GM04503 (cell line): ENCODE data around the gene SPAG4.

Source experiments
- DNase-seq: peaks from one replicate; pipeline ENCODE4 v3.0.0-alpha.2; 2012; ENCODE audit warnings: low read depth

Gene SPAG4

DNA sequence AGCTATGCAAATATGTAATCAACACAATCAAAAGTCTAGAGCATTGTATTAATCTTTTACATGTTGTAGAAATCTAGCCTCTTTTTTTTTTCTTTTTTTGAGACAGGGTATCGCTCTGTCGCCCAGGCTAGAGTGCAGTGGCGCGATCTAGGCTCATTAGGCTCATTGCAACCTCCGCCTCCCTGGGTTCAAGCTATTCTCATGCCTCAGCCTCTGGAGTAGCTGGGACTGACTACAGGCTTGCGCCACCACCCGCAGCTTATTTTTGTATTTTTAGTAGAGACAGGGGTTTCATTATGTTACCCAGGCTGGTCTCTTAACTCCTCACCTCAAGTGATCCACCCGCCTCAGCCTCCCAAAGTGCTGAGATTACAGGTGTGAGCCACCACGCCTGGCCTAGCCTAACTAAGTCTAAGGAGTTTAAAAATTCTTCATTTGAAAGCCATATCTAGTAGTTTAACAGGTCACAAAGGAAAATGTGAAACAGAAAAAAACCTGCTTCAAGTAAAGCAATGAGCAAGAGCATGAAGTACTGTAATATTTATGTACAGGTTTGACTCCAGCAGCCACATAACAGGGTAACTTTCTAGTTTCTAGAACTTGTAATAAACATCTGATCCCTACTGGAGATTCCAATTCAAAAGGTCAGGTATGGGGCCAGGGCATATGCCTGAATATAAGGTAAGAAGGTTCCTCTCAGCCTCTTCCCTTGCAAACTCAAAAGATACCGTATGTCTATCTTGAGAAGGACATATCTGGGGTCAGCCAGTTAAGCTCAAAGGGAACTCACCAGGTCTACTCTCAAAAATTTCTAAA lies 44.7 kb downstream of the SPAG4 start:
- DNase-seq: no peak

DNA sequence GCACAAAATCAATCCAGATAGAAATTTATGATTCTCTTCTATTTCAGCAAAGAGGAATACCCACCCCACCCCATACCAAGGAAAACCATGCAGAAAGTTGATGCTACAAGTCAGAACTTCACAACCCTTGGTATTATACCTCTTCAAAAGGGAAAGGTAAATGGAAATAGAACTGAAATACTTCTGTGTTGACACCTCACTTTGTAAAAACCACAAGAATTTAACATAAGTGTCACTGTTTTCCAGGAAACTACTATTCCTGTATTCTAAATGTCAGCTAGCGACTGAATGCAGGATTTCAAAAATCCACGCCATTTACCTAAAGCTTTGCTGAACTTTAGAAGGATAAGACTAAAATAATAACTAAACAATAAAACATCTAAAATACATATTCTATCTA lies 45.4 kb downstream of the SPAG4 start:
- DNase-seq: no peak

DNA sequence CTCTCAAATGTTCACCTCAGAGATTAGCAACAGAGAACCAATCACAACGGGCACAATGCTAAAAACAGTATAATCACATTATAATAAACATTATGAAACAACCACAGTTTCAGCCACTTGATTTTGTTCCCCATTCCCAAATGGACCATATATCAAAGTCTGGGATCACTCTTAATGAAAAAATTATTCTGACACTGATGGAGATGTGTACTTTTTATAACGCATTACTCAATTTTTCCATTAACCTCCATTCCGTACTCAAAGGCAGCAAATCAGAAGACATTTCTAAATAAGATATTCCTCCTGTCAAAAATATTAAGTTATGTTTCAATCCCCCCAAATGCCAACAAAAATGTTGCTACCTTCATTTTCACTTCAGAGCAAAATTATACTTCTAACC lies 46.3 kb downstream of the SPAG4 start:
- DNase-seq: no peak

DNA sequence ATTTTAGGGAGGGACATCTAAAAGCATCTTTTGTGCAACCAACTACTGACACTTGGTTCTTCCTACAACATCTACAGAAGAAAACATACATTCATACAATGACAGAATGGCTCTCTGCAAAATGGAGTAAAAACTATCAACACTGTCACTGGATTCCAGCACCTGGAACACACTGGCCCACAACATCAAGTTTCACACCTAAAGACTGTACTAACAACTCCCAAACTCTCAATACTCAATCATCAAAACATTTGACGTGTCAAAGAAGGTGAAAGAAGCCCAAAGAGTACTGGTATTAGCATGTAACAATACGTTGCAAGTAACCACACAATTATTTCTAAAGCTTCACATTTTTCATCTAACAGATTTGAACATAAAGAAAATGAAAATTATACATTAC lies 46.9 kb downstream of the SPAG4 start:
- DNase-seq: no peak

DNA sequence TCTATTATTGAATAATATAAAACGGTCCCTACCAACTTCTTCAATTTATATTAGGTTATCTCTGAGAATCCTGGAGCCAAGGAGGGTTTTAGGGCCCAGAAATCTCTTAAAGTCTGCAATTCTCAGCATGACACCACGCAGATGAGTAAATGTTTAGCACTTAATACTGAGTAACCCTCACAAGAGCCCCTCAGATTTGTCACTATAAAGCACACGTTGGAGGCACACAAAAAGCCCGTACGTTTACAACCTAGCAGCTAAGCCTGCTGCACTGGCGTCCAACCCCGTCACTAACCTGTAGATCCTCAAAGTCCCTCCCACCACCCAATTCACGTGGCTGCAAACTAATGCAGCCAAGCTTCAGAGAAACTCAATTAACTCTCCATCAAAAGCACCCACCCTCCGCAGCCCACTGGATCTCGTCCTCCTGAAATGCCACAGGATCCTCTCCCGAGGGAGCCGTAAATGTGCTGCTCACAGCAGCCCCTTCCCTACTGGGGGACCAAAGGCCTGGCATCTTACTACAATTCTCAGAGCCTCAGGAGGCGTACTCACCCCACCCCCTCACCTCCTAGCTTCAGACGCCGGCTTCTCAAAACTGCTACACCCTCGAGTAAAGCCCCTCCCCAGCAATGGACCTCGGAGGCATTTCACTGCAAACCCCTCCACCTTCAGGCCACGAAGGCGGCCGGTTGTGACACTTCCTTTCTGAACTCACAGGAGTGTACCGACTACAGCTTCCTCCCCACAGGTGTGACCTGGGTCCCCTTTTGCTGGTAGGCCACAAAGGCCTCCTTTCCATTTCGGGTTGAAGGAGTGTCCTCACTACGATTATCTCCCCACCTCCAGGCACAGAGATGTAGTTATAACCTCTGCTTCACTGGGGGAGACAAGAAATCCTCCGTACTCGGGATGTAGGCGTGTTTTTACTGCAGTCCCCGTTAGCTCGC lies 48.2 kb downstream of the SPAG4 start:
- no peak for DNase-seq

DNA sequence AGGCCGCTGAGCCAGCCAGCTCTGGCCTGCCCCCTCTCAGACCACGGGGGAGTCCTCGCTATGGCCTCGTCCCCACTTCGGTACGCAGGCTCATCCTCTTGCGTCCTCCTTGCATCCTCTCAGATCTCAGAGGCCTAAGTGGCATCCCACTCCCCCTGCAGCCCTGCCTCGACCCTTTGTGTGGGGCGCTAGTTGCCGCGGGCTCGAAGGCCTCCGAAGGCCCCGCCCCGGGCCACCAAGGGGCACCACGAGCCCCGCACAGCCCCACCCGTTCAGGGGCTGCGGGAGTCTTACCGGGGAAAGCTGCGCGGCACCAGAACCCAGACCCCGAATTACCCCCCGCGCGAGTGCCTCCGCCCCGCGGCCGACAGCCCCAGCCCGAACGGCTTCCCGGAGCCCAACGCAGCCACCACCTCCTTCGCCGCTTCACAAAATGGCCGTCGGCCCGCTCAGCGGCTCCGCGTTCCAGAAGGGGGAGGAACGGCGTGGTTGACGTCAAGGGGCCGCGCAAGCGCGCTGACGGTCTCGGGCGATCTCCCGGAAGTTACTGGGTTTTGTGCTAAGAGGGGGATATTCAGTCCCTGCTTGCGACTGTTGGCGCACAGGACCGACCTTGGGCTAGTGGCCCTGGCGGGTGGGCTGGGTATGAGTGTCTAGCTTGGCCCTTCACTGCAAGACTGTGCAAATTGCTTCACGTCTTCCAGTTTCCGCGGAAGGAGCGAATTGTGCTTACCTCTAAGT lies 49.0 kb downstream of the SPAG4 start, which contains the start of the genes CPNE1 and RBM12:
Gene CPNE1 (minus strand): TSS at position 435 of the 741 bp plus-strand sequence. CDS start 31,977 bp downstream, outside the sequence.
Gene RBM12 (minus strand): TSS at position 435 of the 741 bp plus-strand sequence. CDS start 9,578 bp downstream, outside the sequence.
- DNase-seq: peak; percentile 61

DNA sequence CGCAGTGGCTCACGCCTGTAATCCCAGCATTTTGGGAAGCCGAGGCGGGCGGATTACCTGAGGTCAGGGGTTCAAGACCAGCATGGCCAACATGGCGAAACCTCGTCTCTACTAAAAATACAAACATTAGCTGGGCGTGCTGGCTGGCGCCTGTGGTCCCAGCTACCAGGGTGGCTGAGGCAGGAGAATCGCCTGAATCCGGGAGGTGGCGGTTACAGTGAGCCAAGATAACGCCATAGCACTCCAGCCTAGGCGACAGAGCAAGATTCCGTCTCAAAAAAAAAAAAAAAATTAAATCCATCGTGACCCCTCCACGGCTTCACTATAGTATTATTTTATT lies 50.3 kb downstream of the SPAG4 start:
- DNase-seq: no peak

DNA sequence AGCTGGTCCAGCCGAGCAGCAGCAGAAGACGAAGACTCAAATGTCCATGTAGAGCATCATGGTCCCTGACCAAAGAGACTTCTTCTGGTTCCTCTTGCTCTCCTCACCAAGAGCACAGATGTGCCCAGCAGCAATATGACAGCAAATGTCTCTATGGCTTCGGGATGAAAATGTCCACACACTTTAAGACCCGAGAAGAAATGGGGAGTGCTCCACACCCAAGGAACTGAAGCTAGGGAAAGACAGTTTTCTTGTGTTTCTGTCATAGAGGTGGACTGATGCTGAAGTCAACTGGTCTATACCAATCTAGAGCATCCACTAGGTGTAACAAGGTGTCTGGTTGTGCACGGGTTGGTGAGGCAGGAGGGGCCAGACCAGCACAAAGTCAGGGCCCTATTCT lies 53.6 kb downstream of the SPAG4 start:
- no peak for DNase-seq

DNA sequence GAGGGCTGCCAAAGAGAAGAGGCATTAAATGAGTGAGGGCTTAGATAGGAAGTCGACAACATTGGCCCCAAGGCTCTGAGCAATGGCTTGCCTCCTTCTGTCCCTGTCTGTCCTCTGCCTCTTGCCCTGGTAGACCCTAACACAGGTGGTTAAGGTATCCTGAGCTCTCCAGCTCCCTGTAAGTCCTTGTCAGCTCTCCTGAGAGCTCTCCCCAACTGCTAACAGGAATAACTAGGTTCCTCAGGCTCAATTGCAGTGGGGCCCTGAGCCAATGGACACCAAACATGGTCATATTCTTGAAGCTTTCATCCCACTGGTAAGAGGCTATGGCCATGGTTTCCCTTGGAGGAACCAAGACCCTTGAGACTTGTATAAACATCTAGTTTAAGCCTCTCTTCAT lies 54.1 kb downstream of the SPAG4 start:
- no peak for DNase-seq
